AG09309 (cell line): ENCODE results near the gene MPRIP.

Experiments
- DNase-seq: peaks from one replicate; pipeline ENCODE4 v3.0.0-alpha.2; 2010; ENCODE audit warnings: low read depth
- H3K4me3 ChIP-seq: 2 replicates; pipeline ENCODE4 v1.5.1; 2011; ENCODE audit warnings: mild to moderate bottlenecking, low read depth, low read length, moderate library complexity; ENCODE audit not compliant: control insufficient read depth
- CTCF ChIP-seq: IDR thresholded peaks from 2 replicates; pipeline ENCODE4 v1.5.1; 2011; ENCODE audit warnings: mild to moderate bottlenecking, low read depth, low read length, inconsistent platforms; ENCODE audit not compliant: insufficient read depth, control insufficient read depth; ENCODE audit errors: missing control alignments

Gene MPRIP

GRCh38 chr17:17056156-17056539 lies 13.9 kb downstream of the MPRIP start:
- TF ChIP-seq CTCF = no peak
- H3K4me3 ChIP-seq = no peak overlapping the region
- no peak for DNase-seq

- no peak for TF ChIP-seq CTCF
- H3K4me3 ChIP-seq = no peak overlapping the region
- no peak for DNase-seq
Observed at GRCh38 chr17:17057057-17057551, 14.8 kb downstream of the MPRIP start.

GRCh38 chr17:17058304-17058703 lies 16.0 kb downstream of the MPRIP start:
- no peak for TF ChIP-seq CTCF
- no peak overlapping the region for H3K4me3 ChIP-seq
- DNase-seq = no peak

- TF ChIP-seq CTCF = no peak
- DNase-seq = no peak
- H3K4me3 ChIP-seq = no peak overlapping the region
Observed at GRCh38 chr17:17059301-17059890, 17.1 kb downstream of the MPRIP start.

GRCh38 chr17:17060001-17060922 lies 18.0 kb downstream of the MPRIP start:
- TF ChIP-seq CTCF = no peak
- H3K4me3 ChIP-seq = no peak overlapping the region
- no peak for DNase-seq

- DNase-seq = no peak
- no peak overlapping the region for H3K4me3 ChIP-seq
Observed at GRCh38 chr17:17060930-17061329, 18.7 kb downstream of the MPRIP start.

More at GRCh38 chr17:17060930-17061329, 18.7 kb downstream of the MPRIP start:
- no peak for TF ChIP-seq CTCF
